AG08395 (cell line): ENCODE results near the gene ANO6.
"Not testable (repeated sequence)": the region's sequence is repeated elsewhere in the genome, so short reads cannot be mapped to it uniquely, and the experiment has no call there.

ENCODE experiments used
- DNase-seq: peaks from one replicate; pipeline ENCODE4 v3.0.0; 2012; ENCODE audit warnings: mixed read lengths, low spot score

ANO6 gene

GRCh38 chr12:45243963-45244362, 28.1 kb downstream of the ANO6 start:
- DNase-seq = no peak

- peak; percentile 30 for DNase-seq
These were observed 28.9 kb downstream of the ANO6 start for GRCh38 chr12:45244561-45245343.

GRCh38 chr12:45246236-45246635, 30.3 kb downstream of the ANO6 start:
- DNase-seq = no peak

GRCh38 chr12:45247589-45247988, 31.7 kb downstream of the ANO6 start:
- DNase-seq = no peak

- DNase-seq = no peak
These were observed 32.2 kb downstream of the ANO6 start for GRCh38 chr12:45248095-45248494.

- DNase-seq = no peak
These were observed 38.4 kb downstream of the ANO6 start for GRCh38 chr12:45254254-45254653.

- no peak for DNase-seq
These were observed 40.8 kb downstream of the ANO6 start for GRCh38 chr12:45256721-45257120.

GRCh38 chr12:45257185-45257930, 41.5 kb downstream of the ANO6 start:
- DNase-seq = no peak

- DNase-seq = peak; percentile 50
These were observed 43.8 kb downstream of the ANO6 start for GRCh38 chr12:45259675-45260074.

- DNase-seq = no peak
These were observed 44.4 kb downstream of the ANO6 start for GRCh38 chr12:45260104-45260815.

GRCh38 chr12:45260854-45261253, 45.0 kb downstream of the ANO6 start:
- no peak for DNase-seq

- not testable (repeated sequence) for DNase-seq
These were observed 46.3 kb downstream of the ANO6 start for GRCh38 chr12:45262185-45262584.

GRCh38 chr12:45263587-45263986, 47.7 kb downstream of the ANO6 start:
- no peak for DNase-seq

- peak; percentile 63 for DNase-seq
These were observed 52.9 kb downstream of the ANO6 start for GRCh38 chr12:45268672-45269411.

GRCh38 chr12:45269412-45269751, 53.5 kb downstream of the ANO6 start:
- no peak for DNase-seq

GRCh38 chr12:45270951-45271350, 55.1 kb downstream of the ANO6 start:
- no peak for DNase-seq

GRCh38 chr12:45273717-45274271, 57.9 kb downstream of the ANO6 start:
- peak; percentile 95 for DNase-seq

GRCh38 chr12:45276154-45276755, 60.4 kb downstream of the ANO6 start:
- DNase-seq = no peak

GRCh38 chr12:45278447-45278846, 62.6 kb downstream of the ANO6 start:
- no peak for DNase-seq

- no peak for DNase-seq
These were observed 64.3 kb downstream of the ANO6 start for GRCh38 chr12:45279931-45280830.
